Endodermal cell (in vitro differentiated cells): ENCODE results near the gene SRSF5. TPM values are rescaled to one million over a fixed set of nuclear protein-coding genes. Genes with fewer than 3 reads are reported as not detected.

Source experiments
- DNase-seq: peaks from one replicate; pipeline ENCODE4 v3.0.0-alpha.2; 2017
- H3K27ac ChIP-seq: 2 replicates; pipeline ENCODE4 v1.5.1; 2013; ENCODE audit warnings: mild to moderate bottlenecking, low read depth, low read length, moderate library complexity
- H3K27me3 ChIP-seq: 2 replicates; pipeline ENCODE4 v1.6.1; 2013; ENCODE audit warnings: mild to moderate bottlenecking, low read length, moderate library complexity; ENCODE audit not compliant: insufficient read depth, control insufficient read depth, poor library complexity, severe bottlenecking
- H3K36me3 ChIP-seq: 2 replicates; pipeline ENCODE4 v1.7.0; 2013; ENCODE audit warnings: mild to moderate bottlenecking, low read length, moderate library complexity; ENCODE audit not compliant: control insufficient read depth, insufficient read depth
- H3K4me1 ChIP-seq: one replicate; pipeline ENCODE4 v1.7.0; 2013; ENCODE audit warnings: low read length; ENCODE audit not compliant: control insufficient read depth, insufficient read depth
- H3K4me3 ChIP-seq: 2 replicates; pipeline ENCODE4 v1.5.1; 2013; ENCODE audit warnings: mild to moderate bottlenecking, low read length, moderate library complexity
- H3K9ac ChIP-seq: 2 replicates; pipeline ENCODE4 v1.6.1; 2013; ENCODE audit warnings: mild to moderate bottlenecking, low read length, moderate library complexity; ENCODE audit not compliant: poor library complexity, severe bottlenecking; ENCODE audit errors: extremely low read depth
- H3K9me3 ChIP-seq: 2 replicates; pipeline ENCODE4 v1.6.1; 2013; ENCODE audit warnings: mild to moderate bottlenecking, low read length, moderate library complexity; ENCODE audit not compliant: control insufficient read depth
- H3K27ac Mint-ChIP-seq: 2 replicates; pipeline ENCODE4 v1.8.0; 2020; ENCODE audit warnings: mixed read lengths
- H3K27me3 Mint-ChIP-seq: 2 replicates; pipeline ENCODE4 v1.8.0; 2021; ENCODE audit warnings: mild to moderate bottlenecking, mixed read lengths; ENCODE audit not compliant: insufficient read depth
- H3K36me3 Mint-ChIP-seq: 2 replicates; pipeline ENCODE4 v1.8.0; 2020; ENCODE audit warnings: low read depth, mixed read lengths
- H3K4me1 Mint-ChIP-seq: 2 replicates; pipeline ENCODE4 v1.8.0; 2020; ENCODE audit warnings: mixed read lengths
- H3K4me3 Mint-ChIP-seq: 2 replicates; pipeline ENCODE4 v1.8.0; 2020; ENCODE audit warnings: mild to moderate bottlenecking, moderate library complexity, mixed read lengths
- H3K9me3 Mint-ChIP-seq: 2 replicates; pipeline ENCODE4 v1.8.0; 2020; ENCODE audit warnings: mild to moderate bottlenecking, mixed read lengths
- WGBS, 2 experiments: methylation state at CpG; one replicate each; pipeline versions ENCODE4 v1.1.5 to v1.1.7; 2013; ENCODE audit warnings: missing lambda C conversion rate in 2 of 2, mixed read lengths in 1 of 2; ENCODE audit not compliant: insufficient coverage in 1 of 2, insufficient read length in 1 of 2; 5-methylcytosine and 5-hydroxymethylcytosine counted together
- total RNA-seq, 2 donors: library from RNA; stranded (reverse); fragmentation: NEBNext Ultra II Directional in 1 of 2; extraction: Animal tissue kit (Norgen Biotek cat#: 25700) in 1 of 2; gene quantifications; 2 replicates in 1 of 2; 3 replicates in 1 of 2; pipeline ENCODE4 v1.2.1, GENCODE V29; 2021
- TF ChIP-seq, protein P1 (sequence below): fragments of 200-600 bp; sonication (generic); conservative IDR thresholded peaks from 2 replicates; pipeline ENCODE4 v1.5.0; 2021; ENCODE audit warnings: antibody characterized with exemption, mild to moderate bottlenecking

SRSF5 gene
- total RNA-seq, 2 donors from 2014 or later = 285 to 307 TPM

DNA sequence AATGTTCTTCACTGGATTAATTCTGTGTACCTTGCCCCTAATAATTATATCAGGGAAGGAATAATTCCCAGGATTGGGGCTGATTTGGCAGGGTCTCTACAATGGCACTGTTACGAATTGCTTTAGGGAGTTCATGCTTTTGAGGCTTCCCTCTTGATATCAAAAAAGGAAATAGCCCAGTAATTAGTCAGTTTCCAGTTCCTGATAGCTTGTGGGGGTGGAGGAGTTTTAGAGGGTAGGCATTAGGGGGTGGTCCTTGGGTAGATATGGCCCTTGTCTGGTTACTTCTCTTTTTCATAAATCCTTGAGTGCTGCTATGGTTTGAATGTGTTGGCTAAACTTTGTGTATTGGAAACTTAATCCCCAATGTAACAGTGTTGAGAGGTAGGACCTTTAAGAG lies 6.1 kb upstream of the SRSF5 start:
- no peaks in the 10 kb centered on the region for H3K36me3 Mint-ChIP-seq
- no peaks in the 10 kb centered on the region for H3K27me3 ChIP-seq
- no peak overlapping the region for H3K27ac ChIP-seq
- H3K9me3 Mint-ChIP-seq = peaks cover 4% of the 10 kb centered on the region
- peaks cover 4% of the 10 kb centered on the region for H3K9me3 ChIP-seq
- no peak overlapping the region for H3K4me3 ChIP-seq
- no peak overlapping the region for H3K27ac Mint-ChIP-seq
- no peaks in the 10 kb centered on the region for H3K36me3 ChIP-seq
- no peak for DNase-seq
- TF ChIP-seq, protein P1, sequence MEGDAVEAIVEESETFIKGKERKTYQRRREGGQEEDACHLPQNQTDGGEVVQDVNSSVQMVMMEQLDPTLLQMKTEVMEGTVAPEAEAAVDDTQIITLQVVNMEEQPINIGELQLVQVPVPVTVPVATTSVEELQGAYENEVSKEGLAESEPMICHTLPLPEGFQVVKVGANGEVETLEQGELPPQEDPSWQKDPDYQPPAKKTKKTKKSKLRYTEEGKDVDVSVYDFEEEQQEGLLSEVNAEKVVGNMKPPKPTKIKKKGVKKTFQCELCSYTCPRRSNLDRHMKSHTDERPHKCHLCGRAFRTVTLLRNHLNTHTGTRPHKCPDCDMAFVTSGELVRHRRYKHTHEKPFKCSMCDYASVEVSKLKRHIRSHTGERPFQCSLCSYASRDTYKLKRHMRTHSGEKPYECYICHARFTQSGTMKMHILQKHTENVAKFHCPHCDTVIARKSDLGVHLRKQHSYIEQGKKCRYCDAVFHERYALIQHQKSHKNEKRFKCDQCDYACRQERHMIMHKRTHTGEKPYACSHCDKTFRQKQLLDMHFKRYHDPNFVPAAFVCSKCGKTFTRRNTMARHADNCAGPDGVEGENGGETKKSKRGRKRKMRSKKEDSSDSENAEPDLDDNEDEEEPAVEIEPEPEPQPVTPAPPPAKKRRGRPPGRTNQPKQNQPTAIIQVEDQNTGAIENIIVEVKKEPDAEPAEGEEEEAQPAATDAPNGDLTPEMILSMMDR = no peak
- no peaks in the 10 kb centered on the region for H3K4me1 ChIP-seq
- H3K4me1 Mint-ChIP-seq = no peaks in the 10 kb centered on the region
- H3K27me3 Mint-ChIP-seq = peaks cover 14% of the 10 kb centered on the region
- no peak overlapping the region for H3K4me3 Mint-ChIP-seq
- H3K9ac ChIP-seq = no peak overlapping the region
- 90% methylated on average over 1 of the region's 1 CpG for WGBS, 2 experiments

DNA sequence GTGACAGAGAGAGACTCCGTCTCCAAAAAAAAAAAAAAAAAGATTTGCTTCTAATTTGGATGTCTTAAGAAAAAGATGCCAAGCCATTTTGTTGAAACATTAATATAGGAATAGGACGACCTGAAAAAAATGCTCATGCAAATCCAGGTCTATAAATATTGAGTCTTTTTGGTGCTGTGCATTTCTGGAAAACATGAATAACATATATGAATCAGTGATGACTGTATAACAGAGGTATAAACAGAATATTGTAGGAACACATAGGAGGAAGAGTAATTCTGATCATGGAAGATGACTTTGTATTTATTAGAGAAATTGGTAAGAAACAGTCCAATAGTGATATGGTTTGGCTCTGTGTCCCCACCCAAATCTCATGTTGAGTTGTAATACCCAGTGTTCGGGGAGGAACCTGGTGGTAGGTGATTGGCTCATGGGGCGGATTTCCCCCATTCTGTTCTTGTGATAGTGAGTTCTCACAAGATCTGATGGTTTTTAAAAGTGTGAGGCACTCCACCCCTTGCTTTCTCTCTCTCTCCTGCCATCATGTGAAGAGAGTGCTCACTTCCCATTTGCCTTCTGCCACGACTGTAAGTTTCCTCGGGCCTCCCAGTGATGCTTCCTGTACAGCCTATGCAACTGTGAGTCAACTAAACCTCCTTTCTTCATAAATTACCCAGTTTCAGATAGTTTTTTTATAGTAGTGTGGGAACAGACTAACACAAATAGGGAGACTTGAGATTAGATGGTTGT lies 3.0 kb upstream of the SRSF5 start:
- Histone ChIP-seq H3K36me3 (peaks cover 13% of the 10 kb centered on the region), H3K27me3 (no peaks in the 10 kb centered on the region), H3K9ac (no peak overlapping the region), H3K4me1 (no peaks in the 10 kb centered on the region), H3K27ac (no peak overlapping the region), H3K4me3 (no peak overlapping the region), H3K9me3 (peaks cover 8% of the 10 kb centered on the region)
- Mint-ChIP-seq H3K9me3 (peaks cover 13% of the 10 kb centered on the region), H3K36me3 (peaks cover 21% of the 10 kb centered on the region), H3K27ac (no peak overlapping the region), H3K27me3 (peaks cover 16% of the 10 kb centered on the region), H3K4me3 (no peak overlapping the region), H3K4me1 (peaks cover 10% of the 10 kb centered on the region)
- 91 to 96% methylated on average over 4 to 6 of the region's 6 CpGs for WGBS, 2 experiments
- DNase-seq = no peak
- TF ChIP-seq, protein P1 = no peak

DNA sequence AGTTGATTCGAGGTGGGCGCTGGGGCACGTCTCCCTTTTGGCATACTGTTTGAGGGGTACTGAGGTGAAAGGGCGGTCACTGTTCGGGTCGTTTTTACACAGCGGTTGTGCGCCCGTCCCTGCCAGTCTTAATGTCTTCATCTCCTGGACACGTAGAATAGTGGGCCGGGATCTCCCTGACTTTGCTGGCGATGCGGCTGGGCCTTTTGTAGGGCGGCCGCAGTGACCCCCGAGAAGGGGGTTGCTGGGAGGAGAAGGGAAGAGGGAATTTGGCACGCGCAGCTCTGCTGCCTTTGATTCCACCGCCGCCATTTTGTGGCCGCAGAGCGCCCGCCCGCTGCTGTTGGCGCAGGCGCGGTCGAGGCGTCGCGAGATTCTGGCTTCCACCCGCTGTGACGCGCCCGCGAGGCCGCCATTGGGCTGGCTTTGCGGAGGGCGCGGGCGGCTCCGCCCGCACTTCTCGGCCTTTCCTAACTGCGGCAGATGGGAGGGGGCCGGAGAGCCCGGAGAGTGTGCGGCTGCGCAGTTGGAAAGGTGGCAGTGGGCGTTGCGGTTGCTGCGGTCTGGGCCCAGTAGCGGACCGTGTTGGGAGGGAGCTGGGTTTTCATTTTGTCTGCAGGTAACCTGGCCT lies 542 bp downstream of the SRSF5 start:
- H3K4me1 ChIP-seq = peaks cover 6% of the 10 kb centered on the region
- H3K27ac ChIP-seq = peak overlapping the region; percentile 94
- H3K27me3 ChIP-seq = no peaks in the 10 kb centered on the region
- 0% methylated on average over 15 to 54 of the region's 54 CpGs for WGBS, 2 experiments
- H3K9ac ChIP-seq = peak overlapping the region; percentile 100
- DNase-seq = peak; percentile 96
- H3K9me3 ChIP-seq = peaks cover 8% of the 10 kb centered on the region
- H3K9me3 Mint-ChIP-seq = peaks cover 13% of the 10 kb centered on the region
- H3K36me3 ChIP-seq = peaks cover 48% of the 10 kb centered on the region
- peak overlapping the region; percentile 100 for H3K27ac Mint-ChIP-seq
- peaks cover 6% of the 10 kb centered on the region for H3K27me3 Mint-ChIP-seq
- peak overlapping the region; percentile 98 for H3K4me3 ChIP-seq
- peaks cover 52% of the 10 kb centered on the region for H3K36me3 Mint-ChIP-seq
- H3K4me3 Mint-ChIP-seq = peak overlapping the region; percentile 100
- peaks cover 28% of the 10 kb centered on the region for H3K4me1 Mint-ChIP-seq
- TF ChIP-seq, protein P1 = no peak
